HCEC 1CT (cell line): ENCODE results near the gene FBLN5.
"Not testable (repeated sequence)": the region's sequence is repeated elsewhere in the genome, so short reads cannot be mapped to it uniquely, and the experiment has no call there.

ENCODE experiments used
- DNase-seq: peaks from one replicate; pipeline ENCODE4 v3.0.0-alpha.2; 2017

Gene FBLN5

GRCh38 chr14:91904483-91904882, 43.0 kb downstream of the FBLN5 start:
- DNase-seq: no peak

GRCh38 chr14:91903070-91903469, 44.4 kb downstream of the FBLN5 start:
- no peak for DNase-seq

- no peak for DNase-seq
Observed at GRCh38 chr14:91902336-91902735, 45.2 kb downstream of the FBLN5 start.

DNA sequence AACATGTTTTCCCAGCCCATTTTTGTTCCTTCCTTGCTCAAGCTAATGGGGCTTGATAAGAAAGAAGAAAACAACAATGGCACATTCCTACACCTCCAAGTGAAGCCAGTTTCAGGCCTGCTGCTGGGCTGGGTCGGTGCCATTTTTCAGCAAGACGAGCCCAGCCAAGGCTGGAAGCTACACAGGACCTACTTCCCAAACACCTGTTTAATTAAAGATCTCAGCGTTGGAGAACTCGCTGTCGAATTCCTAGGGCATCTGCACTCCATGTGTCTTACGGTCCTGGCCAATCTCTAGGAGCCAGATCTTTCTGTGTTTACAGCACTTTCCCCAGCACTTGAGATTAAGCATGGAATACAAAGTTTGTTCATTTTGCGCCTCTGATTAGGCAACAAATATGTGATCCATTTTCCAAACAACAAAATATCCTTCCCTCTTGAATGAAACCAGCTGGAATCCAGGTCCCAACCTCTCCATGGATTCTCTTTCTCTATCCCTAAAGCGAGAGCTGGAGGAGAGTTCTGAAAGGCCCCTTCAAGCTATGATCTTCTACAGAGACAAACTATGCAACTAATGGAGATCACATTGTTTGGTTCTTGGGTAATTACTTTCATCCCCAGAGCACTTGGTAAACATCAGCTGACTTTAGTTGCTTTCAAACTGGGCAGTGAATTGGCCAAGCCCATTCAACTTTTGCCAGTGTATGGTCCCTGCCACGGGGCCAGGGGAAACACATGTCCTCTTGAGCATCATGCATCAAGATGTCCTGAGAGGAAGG, 45.9 kb downstream of the FBLN5 start:
- DNase-seq: no peak

DNA sequence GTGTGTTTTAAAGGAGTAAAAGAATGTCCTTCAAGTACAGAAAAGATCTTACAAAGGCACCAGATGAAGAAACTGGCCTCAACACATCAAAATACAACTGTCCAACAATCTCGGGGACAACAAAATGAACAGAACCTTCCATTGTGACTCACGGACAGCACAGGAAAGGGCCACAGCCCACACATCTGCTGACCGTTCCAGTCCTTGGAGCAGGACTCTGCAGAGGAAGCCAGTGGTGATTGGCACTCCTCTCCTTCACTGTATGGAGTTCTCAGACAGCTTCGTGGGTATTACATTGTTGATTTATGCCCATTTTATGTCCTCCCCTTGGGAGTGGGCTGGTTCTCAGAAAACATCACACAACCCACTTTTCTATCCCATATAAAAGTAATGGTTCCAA, 47.7 kb downstream of the FBLN5 start:
- no peak for DNase-seq

GRCh38 chr14:91899213-91899612, 48.3 kb downstream of the FBLN5 start:
- DNase-seq: no peak

DNA sequence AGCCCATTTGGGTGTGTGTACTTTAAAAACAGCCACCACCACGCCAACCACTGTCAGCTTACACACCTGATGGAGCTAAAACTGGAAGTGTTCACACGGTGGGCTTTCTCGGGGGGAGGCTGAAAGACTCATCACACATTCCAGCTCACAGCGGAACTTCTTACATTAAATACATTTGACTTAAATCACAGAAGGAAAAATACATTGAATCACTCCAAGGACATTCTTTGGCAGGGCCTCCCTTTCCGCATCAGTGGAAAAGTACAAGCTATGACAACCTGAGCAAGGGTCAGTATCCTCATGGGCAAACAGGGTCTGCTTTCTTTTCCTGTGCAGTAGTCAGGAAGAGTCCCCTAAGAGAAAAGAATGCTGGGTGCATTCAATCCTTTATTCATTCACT, 49.1 kb downstream of the FBLN5 start:
- DNase-seq: no peak

DNA sequence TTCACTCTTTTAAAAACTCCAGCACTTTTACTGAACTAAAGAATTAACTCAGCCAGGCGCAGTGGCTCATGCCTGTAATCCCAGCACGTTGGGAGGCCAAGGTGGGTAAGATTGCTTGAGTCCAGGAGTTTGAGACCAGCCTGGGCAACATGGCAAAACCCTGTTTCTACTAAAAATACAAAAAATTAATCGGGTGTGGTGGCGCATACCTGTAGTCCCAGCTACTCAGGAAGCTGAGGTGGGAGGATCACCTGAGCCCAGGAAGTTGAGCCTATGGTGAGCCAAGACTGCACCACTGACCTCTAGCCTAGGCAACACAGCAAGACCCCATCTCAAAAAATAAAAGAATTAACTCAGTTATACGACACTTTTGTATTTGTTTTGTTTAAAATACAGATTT, 49.8 kb downstream of the FBLN5 start:
- DNase-seq: not testable (repeated sequence)

DNA sequence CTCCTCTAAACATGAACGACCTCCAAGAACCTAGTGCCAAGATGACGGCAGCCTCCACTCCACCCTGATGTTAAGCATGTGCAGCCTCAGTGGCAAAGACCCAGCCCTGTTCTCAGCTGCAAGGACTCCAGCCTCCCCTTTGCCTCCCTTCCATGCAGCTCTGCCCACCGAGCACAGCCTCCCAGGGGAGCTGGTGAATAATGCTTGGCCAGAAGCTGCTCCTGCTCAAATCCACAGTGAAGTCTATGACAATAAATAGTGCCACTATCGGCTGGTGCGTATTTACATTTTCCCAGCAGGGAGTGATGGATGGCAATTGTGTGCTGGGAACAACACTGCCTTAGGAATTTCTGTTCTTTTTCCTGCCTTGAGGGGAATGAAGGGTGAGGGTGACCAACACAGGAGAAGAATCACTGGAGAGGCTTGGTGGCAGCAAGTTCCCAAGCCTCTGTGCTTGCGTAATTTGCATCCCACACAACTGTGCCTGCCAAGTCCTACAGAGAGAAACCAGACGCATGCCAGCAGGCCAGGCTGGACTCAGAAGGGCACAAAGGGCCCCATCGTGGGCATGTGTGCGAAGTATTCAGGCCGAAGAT, 50.3 kb downstream of the FBLN5 start:
- DNase-seq: no peak

DNA sequence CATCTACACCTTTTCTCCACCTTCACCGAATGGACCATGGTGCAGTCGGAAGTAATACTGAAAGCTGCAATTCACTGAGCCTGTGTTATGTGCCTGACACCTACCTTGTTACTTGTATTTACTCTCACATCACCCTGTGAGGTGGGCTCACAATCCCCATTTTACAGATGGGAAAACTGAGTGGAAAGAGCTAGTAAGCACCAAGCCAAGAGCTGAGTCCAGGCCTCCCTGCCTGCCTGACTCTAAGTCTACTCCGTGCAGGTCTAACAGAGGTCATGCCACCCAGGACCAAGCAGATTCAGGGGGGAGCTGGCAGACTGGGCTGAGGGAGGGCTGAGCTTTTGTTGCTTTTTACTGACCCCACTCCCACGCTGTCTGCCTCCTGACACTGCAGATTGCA, 51.1 kb downstream of the FBLN5 start:
- DNase-seq: no peak

DNA sequence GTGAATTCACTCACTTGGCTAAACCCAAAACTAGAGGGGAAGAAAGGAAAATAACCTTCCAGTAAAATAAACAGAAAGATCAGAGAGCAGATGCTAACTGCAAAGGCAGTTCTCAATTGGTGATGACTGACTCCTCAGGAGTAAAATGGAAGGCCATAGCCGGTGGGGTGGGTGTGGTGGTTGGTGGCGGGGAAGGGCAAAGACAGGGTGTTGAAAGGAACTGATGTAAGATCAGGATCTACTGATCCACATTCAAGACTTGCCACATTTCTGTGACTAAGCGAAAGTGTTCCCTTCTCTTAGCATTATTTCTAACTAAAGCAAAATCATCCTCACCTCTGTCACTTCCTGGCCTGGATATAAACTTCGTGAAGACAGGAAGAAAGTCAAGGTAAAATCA, 53.8 kb downstream of the FBLN5 start:
- no peak for DNase-seq

DNA sequence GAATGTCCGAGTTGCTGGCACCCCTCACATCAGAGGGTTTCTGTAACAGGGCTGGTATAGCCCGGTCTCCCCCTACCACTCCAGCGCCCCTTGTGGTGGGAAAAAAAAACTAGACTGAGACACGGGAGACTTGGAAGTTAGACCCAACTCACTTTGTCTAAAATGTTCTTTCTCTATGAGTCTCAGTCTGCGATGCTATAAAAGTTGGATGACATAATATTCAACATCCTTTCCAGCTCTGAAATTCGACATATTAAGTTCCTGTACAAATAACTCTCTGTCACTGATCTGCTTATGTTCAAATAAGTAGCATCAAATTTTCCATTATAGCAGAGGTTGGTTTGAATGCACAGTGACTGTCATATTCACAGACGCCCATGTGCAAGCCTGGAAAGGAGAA, 54.5 kb downstream of the FBLN5 start:
- peak; percentile 13 for DNase-seq

- DNase-seq: no peak
Observed at GRCh38 chr14:91891721-91892220, 55.7 kb downstream of the FBLN5 start.

GRCh38 chr14:91891101-91891500, 56.4 kb downstream of the FBLN5 start:
- no peak for DNase-seq

DNA sequence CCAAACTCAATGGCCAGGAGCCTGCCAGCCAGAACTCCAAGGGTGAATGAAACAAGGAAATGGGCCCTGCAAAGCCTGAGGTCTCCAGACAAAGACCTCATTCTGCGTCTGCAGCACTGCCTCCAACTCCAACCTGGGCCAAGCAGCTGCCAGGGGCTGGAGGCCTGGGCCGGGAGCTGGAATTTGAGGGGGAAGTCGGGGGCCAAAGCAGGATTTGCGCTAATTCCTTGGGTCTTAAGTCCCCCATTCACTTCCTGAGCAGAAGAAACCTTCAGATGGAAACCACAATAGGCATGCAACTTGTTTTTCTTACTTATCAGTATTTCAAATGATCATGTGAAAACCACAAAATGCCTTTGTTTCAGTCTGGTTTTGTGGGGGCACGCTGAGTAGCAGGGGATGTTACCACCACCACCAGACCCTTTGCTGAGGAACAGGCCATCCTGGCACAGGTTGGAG, 57.2 kb downstream of the FBLN5 start:
- no peak for DNase-seq

- DNase-seq: no peak
Observed at GRCh38 chr14:91889477-91890211, 57.9 kb downstream of the FBLN5 start.

- DNase-seq: no peak
Observed at GRCh38 chr14:91888641-91889476, 58.6 kb downstream of the FBLN5 start.

GRCh38 chr14:91886961-91887360, 60.5 kb downstream of the FBLN5 start:
- DNase-seq: no peak

DNA sequence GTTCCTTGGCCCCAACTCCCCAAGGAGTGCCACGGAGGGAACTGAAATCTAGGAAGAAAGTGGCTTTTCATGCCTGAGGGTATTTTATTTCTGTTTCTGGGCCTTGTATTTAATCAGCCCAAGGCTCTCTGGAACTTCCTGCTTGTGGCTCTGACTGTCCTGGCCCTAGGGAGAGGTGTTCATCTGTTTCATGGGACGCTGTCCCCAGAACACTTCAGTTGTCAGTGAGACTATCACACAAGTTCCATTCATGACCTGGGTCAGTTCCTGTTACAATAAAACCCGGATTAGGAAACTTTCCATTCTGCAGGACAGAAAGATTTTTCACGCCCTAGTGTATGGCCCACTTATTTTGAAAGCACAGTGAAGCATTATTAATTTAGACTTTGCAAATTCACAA, 61.7 kb downstream of the FBLN5 start:
- DNase-seq: no peak

GRCh38 chr14:91885113-91885712, 62.3 kb downstream of the FBLN5 start:
- DNase-seq: no peak

DNA sequence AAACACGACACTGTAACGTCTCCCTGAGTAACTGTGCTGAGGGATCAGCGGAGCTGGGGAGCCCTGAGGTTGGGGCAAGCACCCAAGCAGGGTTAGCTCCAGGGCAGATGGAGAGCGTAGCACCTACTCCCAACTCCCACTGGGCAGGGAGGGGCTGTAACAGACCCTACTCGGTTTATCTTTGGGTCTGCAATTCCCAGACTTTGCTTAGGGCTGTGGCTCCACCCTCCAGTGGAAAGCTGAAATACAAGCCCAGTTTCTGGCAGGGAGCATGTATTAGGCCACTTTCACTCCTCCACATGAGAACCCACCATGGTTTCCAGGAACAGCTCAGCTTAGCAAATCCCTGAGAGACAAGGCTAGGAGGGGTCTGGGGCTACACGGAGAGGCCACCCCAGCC, 62.8 kb downstream of the FBLN5 start:
- no peak for DNase-seq

DNA sequence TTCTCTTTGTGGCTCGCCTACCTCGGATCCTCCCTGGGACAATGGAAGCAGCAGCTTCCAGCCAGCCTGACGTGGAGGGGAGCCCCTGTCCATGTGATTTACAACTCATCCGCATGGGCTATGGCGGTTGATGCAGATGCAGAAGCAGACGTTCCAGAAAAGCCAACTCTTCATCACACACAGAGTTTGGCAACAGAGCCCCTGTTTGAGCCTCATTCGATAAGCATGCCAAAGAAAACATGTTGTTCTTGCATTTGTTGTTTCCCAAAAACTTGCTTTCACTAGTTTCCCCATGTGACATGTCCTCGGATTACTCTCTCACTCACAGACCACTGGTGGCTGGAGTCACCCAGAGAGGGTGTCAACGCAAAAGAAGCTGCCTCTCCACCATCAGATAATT, 63.7 kb downstream of the FBLN5 start:
- DNase-seq: no peak

DNA sequence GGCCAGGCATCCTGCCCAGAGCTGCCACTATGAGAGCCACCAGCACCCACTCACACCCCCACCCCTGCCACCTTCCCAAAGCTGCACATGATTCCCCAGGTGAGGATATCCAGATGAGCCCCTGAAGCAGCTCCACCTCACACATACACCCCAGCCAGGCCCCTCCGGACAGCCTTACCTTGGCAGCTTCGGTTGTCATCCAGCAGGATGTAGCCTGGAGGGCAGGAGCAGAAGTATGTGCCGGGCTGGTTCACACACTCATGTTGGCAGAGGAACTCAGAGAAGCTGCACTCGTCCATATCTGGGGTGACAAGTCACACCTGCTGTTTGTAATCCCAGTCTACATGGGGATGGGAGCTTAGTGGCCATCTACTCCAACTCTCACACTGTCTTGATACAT, 64.7 kb downstream of the FBLN5 start:
- DNase-seq: no peak
